HUES6 (cell line): Measurements from ENCODE around the gene NUBPL.

Experiments
- H3K27ac ChIP-seq: 2 replicates; pipeline ENCODE4 v1.7.0; 2013; ENCODE audit warnings: low read depth, mild to moderate bottlenecking, low read length, inconsistent platforms
- H3K27me3 ChIP-seq: 2 replicates; pipeline ENCODE4 v1.6.1; 2013; ENCODE audit warnings: low read length; ENCODE audit not compliant: control insufficient read depth, insufficient read depth
- H3K36me3 ChIP-seq: 2 replicates; pipeline ENCODE4 v1.6.1; 2013; ENCODE audit warnings: low read length; ENCODE audit not compliant: control insufficient read depth, insufficient read depth
- H3K4me1 ChIP-seq: 2 replicates; pipeline ENCODE4 v1.6.1; 2013; ENCODE audit warnings: low read length; ENCODE audit not compliant: control insufficient read depth, insufficient read depth
- H3K4me3 ChIP-seq: 2 replicates; pipeline ENCODE4 v1.5.1; 2013; ENCODE audit warnings: low read depth, low read length
- H3K9ac ChIP-seq: one replicate; pipeline ENCODE4 v1.6.1; 2013; ENCODE audit warnings: mild to moderate bottlenecking, low read length
- H3K9me3 ChIP-seq: 2 replicates; pipeline ENCODE4 v1.6.1; 2013; ENCODE audit warnings: low read depth, low read length; ENCODE audit not compliant: control insufficient read depth, insufficient read depth

NUBPL gene

DNA sequence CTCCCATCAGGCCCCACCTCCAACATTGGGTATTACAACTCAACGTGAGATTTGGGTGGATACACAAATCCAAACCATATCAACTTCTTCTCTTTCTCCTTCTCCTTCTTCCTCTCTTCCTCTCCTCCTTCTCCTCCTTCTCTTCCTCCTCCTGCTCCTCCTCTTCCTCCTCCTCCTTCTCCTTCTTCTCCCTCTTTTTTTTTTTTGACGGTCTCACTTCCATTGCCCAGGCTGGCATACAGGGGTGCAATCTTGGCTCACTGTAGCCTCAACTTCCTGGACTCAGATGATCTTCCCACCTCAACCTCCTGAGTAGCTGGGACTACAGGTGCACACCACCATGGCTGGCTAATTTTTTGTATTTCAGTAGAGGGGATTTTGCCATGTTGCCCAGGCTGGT is 11.4 kb upstream of the NUBPL start:
- Histone ChIP-seq H3K4me3 (no peak overlapping the region), H3K27me3 (no peaks in the 10 kb centered on the region; the same call in 1 of the 2 replicates), H3K36me3 (no peaks in the 10 kb centered on the region), H3K4me1 (no peaks in the 10 kb centered on the region), H3K9ac (no peak overlapping the region), H3K27ac (no peak overlapping the region), H3K9me3 (no peaks in the 10 kb centered on the region)

DNA sequence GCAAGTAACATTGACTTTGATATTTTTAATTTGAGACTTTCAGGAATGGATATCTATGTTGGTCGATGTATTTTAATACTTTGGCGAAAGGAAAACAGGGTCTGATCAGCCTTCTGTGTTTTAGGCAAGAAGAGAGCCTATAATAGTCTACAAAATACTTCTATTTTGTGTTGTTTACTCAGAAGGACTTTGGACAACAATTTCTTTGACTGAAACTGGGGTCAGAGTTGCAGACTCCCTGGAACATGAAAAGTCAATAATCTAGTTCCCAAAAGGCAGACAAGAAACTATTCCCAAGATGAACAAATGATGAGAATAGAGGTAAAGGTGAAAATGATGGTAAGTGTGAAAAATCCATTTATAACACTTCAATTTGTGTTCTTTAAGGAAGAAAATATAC is 10.6 kb upstream of the NUBPL start:
- no peak overlapping the region for H3K9ac ChIP-seq
- H3K4me3 ChIP-seq: no peak overlapping the region
- H3K27ac ChIP-seq: no peak overlapping the region
- H3K27me3 ChIP-seq: no peaks in the 10 kb centered on the region; the same call in 1 of the 2 replicates
- no peaks in the 10 kb centered on the region for H3K36me3 ChIP-seq
- no peaks in the 10 kb centered on the region for H3K4me1 ChIP-seq
- no peaks in the 10 kb centered on the region for H3K9me3 ChIP-seq

DNA sequence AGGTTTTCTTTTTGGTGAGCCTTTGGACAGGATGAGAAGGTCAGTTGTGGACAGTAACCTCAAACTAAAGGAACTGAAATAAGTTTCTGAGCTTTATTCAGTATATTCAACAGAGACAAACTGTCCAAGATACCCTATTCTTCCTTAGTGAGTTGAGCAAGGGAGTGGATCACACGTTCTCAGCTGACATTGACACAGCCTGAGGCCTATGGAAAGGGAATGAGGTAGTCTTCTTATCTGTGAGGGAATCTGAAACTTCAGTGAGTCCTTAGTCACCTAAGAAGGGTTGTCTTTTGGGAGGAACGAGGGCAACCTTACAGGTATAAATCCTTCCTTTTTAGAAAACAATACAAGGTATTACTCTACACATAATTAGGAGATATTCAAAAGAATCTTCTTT is 5.0 kb upstream of the NUBPL start:
- H3K36me3 ChIP-seq: no peaks in the 10 kb centered on the region
- H3K27ac ChIP-seq: no peak overlapping the region
- no peak overlapping the region for H3K9ac ChIP-seq
- no peaks in the 10 kb centered on the region for H3K4me1 ChIP-seq
- H3K27me3 ChIP-seq: no peaks in the 10 kb centered on the region; the same call in 1 of the 2 replicates
- H3K9me3 ChIP-seq: no peaks in the 10 kb centered on the region
- H3K4me3 ChIP-seq: no peak overlapping the region

DNA sequence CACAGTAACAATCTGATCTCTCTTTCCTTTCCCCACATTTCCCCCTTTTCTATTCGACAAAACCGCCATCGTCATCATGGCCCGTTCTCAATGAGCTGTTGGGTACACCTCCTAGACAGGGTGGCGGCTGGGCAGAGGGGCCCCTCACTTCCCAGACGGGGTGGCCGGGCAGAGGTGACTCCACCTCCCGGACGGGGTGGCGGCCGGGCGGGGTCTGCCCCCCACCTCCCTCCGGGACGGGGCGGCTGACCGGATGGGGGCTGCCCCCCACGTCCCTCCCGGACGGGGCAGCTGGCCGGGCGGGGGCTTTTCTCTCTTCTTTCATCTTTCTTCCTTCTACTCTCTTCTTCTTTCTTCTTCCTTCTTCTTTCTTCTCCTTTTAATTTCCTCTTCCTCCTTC is 1.3 kb upstream of the NUBPL start:
- Histone ChIP-seq H3K27me3 (no peaks in the 10 kb centered on the region; the same call in 1 of the 2 replicates), H3K4me3 (no peak overlapping the region), H3K4me1 (no peaks in the 10 kb centered on the region), H3K9ac (no peak overlapping the region), H3K36me3 (no peaks in the 10 kb centered on the region), H3K9me3 (no peaks in the 10 kb centered on the region), H3K27ac (no peak overlapping the region)

DNA sequence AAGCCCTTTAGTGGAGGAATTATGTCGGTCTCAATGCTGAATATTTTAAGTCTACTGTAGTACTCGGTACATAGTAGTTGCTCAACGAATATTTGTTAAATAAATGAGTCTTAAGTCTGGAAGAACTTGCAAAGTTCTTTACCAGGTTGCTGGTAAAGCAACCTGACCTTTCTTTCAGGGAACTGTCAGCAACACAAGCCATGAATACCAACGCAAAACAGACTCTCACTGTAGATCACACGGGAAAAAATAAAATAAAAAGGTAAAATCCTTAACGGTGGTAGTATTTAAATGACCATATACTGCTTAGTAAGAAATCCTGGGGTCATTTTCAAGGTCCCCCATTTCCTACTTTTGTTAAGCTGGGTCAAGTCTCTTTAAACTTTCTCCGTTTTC is 447 bp upstream of the NUBPL start:
- no peaks in the 10 kb centered on the region; the same call in 1 of the 2 replicates for H3K27me3 ChIP-seq
- H3K4me3 ChIP-seq: peak overlapping the region; percentile 94
- no peaks in the 10 kb centered on the region for H3K36me3 ChIP-seq
- H3K9me3 ChIP-seq: no peaks in the 10 kb centered on the region
- H3K4me1 ChIP-seq: no peaks in the 10 kb centered on the region
- peak overlapping the region; percentile 84 for H3K9ac ChIP-seq
- peak overlapping the region; percentile 59; the same call in 1 of the 2 replicates for H3K27ac ChIP-seq

DNA sequence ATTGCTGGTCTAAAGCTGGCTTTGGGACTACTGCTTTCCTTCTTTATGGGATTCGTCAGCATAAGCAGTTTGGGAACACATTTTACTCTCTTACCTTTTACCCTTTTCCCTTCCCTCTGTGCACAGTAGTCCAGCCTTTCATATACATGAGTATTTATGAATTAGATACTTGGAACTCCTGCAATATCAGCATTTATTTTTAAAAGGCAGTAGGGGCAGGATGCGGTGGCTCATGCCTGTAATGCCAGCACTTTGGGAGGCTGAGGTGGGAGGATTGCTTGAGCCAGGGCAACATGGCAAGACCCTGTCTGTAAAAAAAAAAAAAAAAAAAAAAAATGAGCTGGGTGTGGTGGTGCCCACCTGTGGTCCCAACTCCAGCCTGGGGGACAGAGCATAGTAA is 3.0 kb downstream of the NUBPL start:
- H3K4me1 ChIP-seq: no peaks in the 10 kb centered on the region
- H3K9ac ChIP-seq: no peak overlapping the region
- peaks cover 3% of the 10 kb centered on the region; the same call in 1 of the 2 replicates for H3K36me3 ChIP-seq
- H3K4me3 ChIP-seq: no peak overlapping the region
- no peak overlapping the region for H3K27ac ChIP-seq
- no peaks in the 10 kb centered on the region for H3K27me3 ChIP-seq
- no peaks in the 10 kb centered on the region for H3K9me3 ChIP-seq

DNA sequence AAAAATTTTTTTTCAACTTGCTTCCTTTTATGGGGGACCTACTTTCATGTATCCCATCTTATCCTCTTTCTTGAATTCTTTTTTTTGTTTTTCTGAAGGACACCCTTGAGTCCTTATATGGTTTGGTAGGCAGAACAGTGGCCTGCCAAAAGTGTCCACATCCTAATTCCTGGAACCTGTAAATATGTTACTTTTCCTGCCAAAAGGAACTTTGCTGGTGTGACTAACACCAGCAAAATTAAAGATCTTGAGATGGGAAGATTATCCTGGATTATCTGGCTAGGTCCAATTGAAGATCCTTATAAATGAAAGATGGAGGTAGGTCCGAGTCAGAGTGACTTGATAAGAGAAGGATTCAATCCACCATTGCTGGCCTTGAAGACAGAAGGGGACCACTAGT is 5.3 kb downstream of the NUBPL start:
- H3K27me3 ChIP-seq: no peaks in the 10 kb centered on the region
- no peaks in the 10 kb centered on the region for H3K9me3 ChIP-seq
- no peak overlapping the region for H3K9ac ChIP-seq
- no peak overlapping the region for H3K4me3 ChIP-seq
- H3K36me3 ChIP-seq: peaks cover 3% of the 10 kb centered on the region; the same call in 1 of the 2 replicates
- no peaks in the 10 kb centered on the region for H3K4me1 ChIP-seq
- no peak overlapping the region for H3K27ac ChIP-seq

DNA sequence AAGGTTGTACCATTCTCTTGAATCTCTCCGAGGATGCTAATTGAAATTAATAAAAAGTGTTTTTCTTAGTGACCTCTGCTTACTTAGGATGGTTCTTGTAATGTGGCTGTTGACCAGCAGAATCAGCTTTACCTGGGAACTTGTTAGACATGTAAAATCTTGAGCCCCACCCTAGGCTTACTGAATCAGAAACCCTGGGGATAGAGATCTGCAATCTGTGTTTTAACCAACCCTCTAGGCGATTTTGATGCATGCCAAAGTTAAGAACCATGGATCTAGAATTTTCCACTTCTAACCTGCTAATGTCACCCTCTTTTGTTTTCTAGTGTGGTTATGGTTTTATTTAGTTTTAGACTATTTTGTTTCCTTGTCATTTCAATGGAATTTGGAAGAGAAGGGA is 6.5 kb downstream of the NUBPL start:
- Histone ChIP-seq H3K27me3 (no peaks in the 10 kb centered on the region), H3K9me3 (no peaks in the 10 kb centered on the region), H3K9ac (no peak overlapping the region), H3K4me3 (no peak overlapping the region), H3K27ac (no peak overlapping the region), H3K4me1 (no peaks in the 10 kb centered on the region), H3K36me3 (peaks cover 3% of the 10 kb centered on the region; the same call in 1 of the 2 replicates)

DNA sequence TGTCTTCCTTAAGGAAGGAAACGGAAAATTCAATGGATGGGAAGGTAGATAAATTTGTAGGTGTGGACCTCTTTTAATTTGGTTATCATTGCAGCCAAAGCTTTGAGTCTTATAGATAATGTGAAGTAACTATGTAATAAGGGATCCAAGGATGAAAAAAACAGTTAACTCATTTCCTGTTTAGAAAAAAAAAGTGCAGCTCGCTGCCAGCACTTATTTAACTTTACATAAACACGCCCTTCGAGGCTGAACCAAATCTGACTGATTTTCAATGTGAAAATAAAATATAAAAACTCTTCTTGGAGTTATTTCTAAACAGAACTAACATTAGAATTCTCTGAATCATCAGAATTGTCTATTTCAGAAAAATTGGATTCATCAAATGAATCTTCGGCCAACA is 7.0 kb downstream of the NUBPL start:
- H3K4me1 ChIP-seq: no peaks in the 10 kb centered on the region
- H3K27me3 ChIP-seq: no peaks in the 10 kb centered on the region
- H3K4me3 ChIP-seq: no peak overlapping the region
- H3K9ac ChIP-seq: no peak overlapping the region
- H3K9me3 ChIP-seq: no peaks in the 10 kb centered on the region
- H3K27ac ChIP-seq: no peak overlapping the region
- peaks cover 3% of the 10 kb centered on the region; the same call in 1 of the 2 replicates for H3K36me3 ChIP-seq

DNA sequence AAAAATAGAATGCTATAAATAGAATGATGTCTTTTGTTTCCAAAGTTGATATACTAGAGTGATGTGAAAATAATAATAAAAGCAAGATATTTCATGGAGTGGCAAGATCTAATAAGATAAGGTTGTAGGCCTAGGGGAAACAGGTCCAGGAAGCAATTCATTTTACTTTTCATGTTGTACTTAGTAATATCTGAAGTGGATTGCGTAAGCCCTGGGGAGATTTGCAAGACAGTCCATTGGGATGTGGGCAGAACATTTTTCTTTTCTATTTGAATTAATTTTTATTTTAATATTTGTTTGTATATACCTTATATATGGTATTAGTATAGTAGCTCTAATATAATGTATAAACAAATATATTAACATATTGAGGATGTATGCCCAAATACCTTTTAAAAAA is 7.5 kb downstream of the NUBPL start:
- H3K27me3 ChIP-seq: no peaks in the 10 kb centered on the region
- H3K9me3 ChIP-seq: no peaks in the 10 kb centered on the region
- no peak overlapping the region for H3K9ac ChIP-seq
- no peak overlapping the region for H3K27ac ChIP-seq
- no peaks in the 10 kb centered on the region for H3K4me1 ChIP-seq
- peaks cover 3% of the 10 kb centered on the region; the same call in 1 of the 2 replicates for H3K36me3 ChIP-seq
- no peak overlapping the region for H3K4me3 ChIP-seq

DNA sequence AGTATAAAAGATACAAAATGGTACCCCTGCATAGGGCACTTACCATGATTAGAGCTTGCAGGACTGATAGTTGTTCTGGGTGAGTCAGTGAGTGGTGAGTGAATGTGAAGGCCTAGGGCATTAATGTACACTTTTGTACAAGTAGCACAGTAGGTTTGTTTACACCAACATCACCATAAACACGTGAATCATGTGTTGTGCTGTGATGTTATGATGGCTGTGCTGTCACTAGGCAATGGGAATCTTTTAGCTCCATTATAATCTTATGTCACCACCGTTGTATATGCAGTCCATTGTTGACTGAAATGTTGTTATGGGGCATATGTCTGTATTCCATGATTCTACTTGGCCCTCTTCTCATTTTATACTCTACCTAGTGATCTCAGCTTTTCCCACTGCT is 11.8 kb downstream of the NUBPL start:
- H3K4me3 ChIP-seq: no peak overlapping the region
- no peak overlapping the region for H3K27ac ChIP-seq
- H3K27me3 ChIP-seq: no peaks in the 10 kb centered on the region
- H3K9me3 ChIP-seq: no peaks in the 10 kb centered on the region
- no peaks in the 10 kb centered on the region for H3K4me1 ChIP-seq
- H3K36me3 ChIP-seq: no peaks in the 10 kb centered on the region
- no peak overlapping the region for H3K9ac ChIP-seq

DNA sequence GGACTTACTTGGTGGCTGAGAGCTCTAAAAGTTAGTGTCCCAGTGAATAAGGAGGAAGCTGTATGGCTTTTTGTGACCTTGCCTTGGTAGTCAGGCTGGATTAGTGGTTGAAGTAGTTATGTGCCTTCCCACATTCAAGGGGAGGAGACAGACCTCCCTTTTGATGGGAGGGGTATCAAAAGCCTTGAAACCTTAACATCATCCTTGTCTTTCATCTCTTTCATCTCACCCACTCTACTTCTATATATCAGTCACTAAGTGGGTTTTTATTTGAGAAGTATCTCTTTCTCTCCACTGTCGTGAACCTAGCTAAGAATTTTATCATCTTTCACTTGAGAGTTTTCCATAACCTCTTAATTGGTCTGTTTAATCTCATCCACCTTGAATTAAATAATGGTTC is 15.7 kb downstream of the NUBPL start:
- Histone ChIP-seq H3K4me1 (no peaks in the 10 kb centered on the region), H3K4me3 (no peak overlapping the region), H3K27ac (no peak overlapping the region), H3K36me3 (no peaks in the 10 kb centered on the region), H3K27me3 (no peaks in the 10 kb centered on the region), H3K9ac (no peak overlapping the region), H3K9me3 (no peaks in the 10 kb centered on the region)
